RWPE1 (cell line): ENCODE measurements around the gene PVRIG.

Experiments used
- CTCF ChIA-PET: fragments of 350-600 bp; sonication (Branson Sonifier 250); formaldehyde crosslinking; extraction: SDS; loops from one replicate; lab custom pipeline; 2021; lab: Yijun Ruan, JAX
- POLR2A ChIA-PET: fragments of 400-600 bp; formaldehyde crosslinking; extraction: SDS; loops from one replicate; lab custom pipeline; 2020; ENCODE audit warnings: antibody characterized with exemption; ENCODE audit not compliant: low non-redundant PET; lab: Yijun Ruan, JAX
- DNase-seq: peaks from one replicate; pipeline ENCODE4 v3.0.0; 2012; ENCODE audit warnings: low spot score
- H3K27ac ChIP-seq: fragments of 450-650 bp; 2 replicates; pipeline ENCODE4 v1.5.1; 2017
- TF ChIP-seq, protein P1 (sequence below): fragments of 450-650 bp; conservative IDR thresholded peaks from 2 replicates; pipeline ENCODE4 v1.5.1; 2017; ENCODE audit warnings: low read depth, mild to moderate bottlenecking

The PVRIG gene

DNA sequence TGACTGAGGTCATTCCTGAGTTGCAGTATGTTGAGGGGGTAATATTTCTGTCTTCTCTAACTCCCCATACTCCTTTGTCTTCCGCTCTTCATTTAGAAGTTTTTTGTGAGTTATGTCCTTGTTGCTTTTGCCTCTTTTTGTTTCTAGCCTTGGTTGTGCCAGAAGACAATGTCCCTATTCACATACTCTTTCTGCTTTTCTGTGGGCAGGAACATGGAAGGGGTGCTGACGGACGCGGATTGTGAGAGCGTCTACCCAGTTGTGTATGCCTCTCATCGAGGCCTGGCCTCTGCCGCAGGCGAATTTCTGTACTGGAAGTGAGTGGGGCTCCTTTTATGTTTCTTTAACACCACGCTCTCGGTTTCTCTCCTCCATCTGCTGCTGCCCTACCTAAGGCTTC, 21.5 kb upstream of the PVRIG start:
- ChIA-PET CTCF (no interaction called here), POLR2A (no interaction called here)
- no peak for DNase-seq
- no peak overlapping the region for H3K27ac ChIP-seq
- TF ChIP-seq, protein P1, sequence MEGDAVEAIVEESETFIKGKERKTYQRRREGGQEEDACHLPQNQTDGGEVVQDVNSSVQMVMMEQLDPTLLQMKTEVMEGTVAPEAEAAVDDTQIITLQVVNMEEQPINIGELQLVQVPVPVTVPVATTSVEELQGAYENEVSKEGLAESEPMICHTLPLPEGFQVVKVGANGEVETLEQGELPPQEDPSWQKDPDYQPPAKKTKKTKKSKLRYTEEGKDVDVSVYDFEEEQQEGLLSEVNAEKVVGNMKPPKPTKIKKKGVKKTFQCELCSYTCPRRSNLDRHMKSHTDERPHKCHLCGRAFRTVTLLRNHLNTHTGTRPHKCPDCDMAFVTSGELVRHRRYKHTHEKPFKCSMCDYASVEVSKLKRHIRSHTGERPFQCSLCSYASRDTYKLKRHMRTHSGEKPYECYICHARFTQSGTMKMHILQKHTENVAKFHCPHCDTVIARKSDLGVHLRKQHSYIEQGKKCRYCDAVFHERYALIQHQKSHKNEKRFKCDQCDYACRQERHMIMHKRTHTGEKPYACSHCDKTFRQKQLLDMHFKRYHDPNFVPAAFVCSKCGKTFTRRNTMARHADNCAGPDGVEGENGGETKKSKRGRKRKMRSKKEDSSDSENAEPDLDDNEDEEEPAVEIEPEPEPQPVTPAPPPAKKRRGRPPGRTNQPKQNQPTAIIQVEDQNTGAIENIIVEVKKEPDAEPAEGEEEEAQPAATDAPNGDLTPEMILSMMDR: no peak

GRCh38 chr7:100200693-100201092, 19.1 kb upstream of the PVRIG start:
- TF ChIP-seq, protein P1: no peak
- DNase-seq: no peak
- CTCF ChIA-PET: no interaction called here
- H3K27ac ChIP-seq: no peak overlapping the region
- POLR2A ChIA-PET: no interaction called here

DNA sequence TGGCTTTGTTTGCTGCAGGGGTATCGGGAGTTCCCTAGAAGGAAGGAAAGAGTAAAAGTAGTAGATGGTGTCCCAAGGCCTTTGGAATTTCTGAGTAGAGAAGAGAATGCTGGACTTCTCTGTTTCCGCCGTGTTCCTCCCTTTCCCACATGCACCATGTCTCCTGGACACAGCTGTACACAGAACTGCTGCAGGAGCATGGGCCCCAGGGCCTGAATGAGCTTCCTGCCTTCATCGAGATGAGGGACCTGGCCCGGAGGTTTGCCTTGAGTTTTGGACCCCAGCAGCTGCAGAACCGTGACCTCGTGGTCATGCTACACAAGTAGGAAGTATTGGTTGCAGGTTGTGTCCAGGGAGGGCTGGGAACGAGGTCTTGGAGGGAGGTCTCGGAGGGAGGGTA, 15.3 kb upstream of the PVRIG start:
- DNase-seq: no peak
- ChIA-PET CTCF (no interaction called here), POLR2A (interaction anchor here (0.6 kb wide), 1 partner anchor 36 kb away, joined by 3 read pairs; the partner anchor contains the start of gene GAL3ST4)
- H3K27ac ChIP-seq: no peak overlapping the region
- TF ChIP-seq, protein P1: no peak

DNA sequence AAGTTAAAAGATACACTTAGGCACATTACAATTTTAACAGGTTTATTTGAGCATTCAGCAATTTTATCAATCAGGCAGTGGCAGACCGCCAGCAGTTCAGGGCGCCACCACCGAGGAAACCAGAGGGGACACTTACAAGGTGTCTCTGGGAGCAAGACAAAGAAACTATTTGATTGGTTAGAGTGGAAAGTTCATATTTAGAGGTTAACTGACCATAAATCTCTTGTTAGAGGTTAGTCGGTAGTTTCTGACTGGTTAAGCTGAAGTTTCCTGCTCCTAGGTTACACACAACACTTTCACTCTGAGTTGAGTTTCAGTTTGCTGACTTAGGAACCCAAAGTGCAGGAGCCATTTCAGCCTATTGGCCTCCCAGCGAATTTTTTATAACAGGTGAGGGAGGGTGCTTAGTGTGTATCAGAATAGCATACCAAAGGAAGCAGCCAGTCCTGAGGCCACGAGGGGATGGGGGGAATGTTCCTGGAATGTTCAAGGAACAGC, 10.8 kb upstream of the PVRIG start:
- ChIA-PET CTCF (interaction anchor here (0.7 kb wide), 1 partner anchor 78 kb away, joined by 4 read pairs; no protein-coding TSS in a partner anchor), POLR2A (interaction anchor here (0.5 kb wide), 1 partner anchor 27 kb away, joined by 5 read pairs; no protein-coding TSS in a partner anchor)
- H3K27ac ChIP-seq: no peak overlapping the region
- TF ChIP-seq, protein P1: no peak
- DNase-seq: no peak

DNA sequence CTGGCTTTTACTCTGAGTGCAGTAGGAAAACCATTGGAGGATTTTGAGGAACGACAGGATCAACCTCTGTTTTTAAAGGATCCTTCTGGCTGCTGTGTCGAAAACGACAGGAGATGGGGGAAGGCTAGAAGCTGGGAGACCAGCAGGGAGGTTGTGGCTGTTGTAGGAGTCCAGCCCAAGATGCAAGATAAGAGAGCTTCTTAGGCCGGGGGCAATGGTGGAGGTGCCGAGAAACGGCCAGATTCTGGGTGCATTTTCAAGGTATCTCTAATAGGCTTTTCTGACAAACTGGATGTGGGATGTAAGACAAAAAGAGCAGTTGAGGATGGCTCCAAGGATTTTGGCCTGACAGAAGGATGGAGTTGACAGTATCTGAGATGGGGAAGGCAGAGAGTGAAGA, 10.3 kb upstream of the PVRIG start:
- TF ChIP-seq, protein P1: no peak
- H3K27ac ChIP-seq: no peak overlapping the region
- no peak for DNase-seq
- POLR2A ChIA-PET: no interaction called here
- CTCF ChIA-PET: no interaction called here

- TF ChIP-seq, protein P1: no peak
- POLR2A ChIA-PET: no interaction called here
- CTCF ChIA-PET: interaction anchor here (1.1 kb wide), 1 partner anchor 78 kb away, joined by 3 read pairs; no protein-coding TSS in a partner anchor
- no peak for DNase-seq
- no peak overlapping the region for H3K27ac ChIP-seq
Observed at GRCh38 chr7:100210805-100211204, 8.9 kb upstream of the PVRIG start.
